ENCODE measurements around the gene CBFA2T2.

- TF ChIP-seq, protein P1, sequence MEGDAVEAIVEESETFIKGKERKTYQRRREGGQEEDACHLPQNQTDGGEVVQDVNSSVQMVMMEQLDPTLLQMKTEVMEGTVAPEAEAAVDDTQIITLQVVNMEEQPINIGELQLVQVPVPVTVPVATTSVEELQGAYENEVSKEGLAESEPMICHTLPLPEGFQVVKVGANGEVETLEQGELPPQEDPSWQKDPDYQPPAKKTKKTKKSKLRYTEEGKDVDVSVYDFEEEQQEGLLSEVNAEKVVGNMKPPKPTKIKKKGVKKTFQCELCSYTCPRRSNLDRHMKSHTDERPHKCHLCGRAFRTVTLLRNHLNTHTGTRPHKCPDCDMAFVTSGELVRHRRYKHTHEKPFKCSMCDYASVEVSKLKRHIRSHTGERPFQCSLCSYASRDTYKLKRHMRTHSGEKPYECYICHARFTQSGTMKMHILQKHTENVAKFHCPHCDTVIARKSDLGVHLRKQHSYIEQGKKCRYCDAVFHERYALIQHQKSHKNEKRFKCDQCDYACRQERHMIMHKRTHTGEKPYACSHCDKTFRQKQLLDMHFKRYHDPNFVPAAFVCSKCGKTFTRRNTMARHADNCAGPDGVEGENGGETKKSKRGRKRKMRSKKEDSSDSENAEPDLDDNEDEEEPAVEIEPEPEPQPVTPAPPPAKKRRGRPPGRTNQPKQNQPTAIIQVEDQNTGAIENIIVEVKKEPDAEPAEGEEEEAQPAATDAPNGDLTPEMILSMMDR (IDR thresholded peaks at IDR 0.05), result no peak
- no peak for TF ChIP-seq POLR2A (IDR thresholded peaks at IDR 0.05)
- TF ChIP-seq EP300 (IDR thresholded peaks at IDR 0.05), result no peak
Measured at GRCh38 chr20:33645396-33645795, 155.5 kb downstream of the CBFA2T2 start.
